GM19239 (cell line): ENCODE results near the gene DMKN.

Experiments used
- DNase-seq: peaks from one replicate; pipeline ENCODE4 v3.0.0; 2011; ENCODE audit warnings: low spot score; ENCODE audit not compliant: insufficient read length
- FAIRE-seq: peaks from 2 replicates; lab custom pipeline; 2011; peaks lifted over from hg19 to GRCh38; lab: Jason Lieb, UNC

DMKN gene

GRCh38 chr19:35551091-35551810, 37.8 kb upstream of the DMKN start:
- DNase-seq, result no peak
- no peak for FAIRE-seq

GRCh38 chr19:35549879-35550523, 36.6 kb upstream of the DMKN start:
- no peak for DNase-seq
- no peak for FAIRE-seq

GRCh38 chr19:35549174-35549788, 35.8 kb upstream of the DMKN start:
- no peak for FAIRE-seq

DNA sequence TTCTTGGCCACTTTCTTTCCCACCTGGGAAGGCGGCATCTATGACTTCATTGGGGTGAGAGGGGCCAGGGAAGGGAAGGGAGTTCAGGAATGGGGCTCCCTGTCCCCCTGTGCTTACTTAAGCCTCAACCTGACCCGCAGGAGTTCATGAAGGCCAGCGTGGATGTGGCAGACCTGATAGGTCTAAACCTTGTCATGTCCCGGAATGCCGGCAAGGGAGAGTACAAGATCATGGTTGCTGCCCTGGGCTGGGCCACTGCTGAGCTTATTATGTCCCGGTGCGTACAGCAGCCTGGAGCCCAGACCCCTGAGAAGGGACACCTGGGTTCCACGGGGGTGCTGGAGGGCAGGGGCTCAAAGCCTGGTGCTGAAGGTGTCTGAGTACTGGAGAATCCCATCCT, 33.1 kb upstream of the DMKN start:
- DNase-seq (no peak), FAIRE-seq (no peak)

More at GRCh38 chr19:35549174-35549788, 35.8 kb upstream of the DMKN start:
- DNase-seq, result peak; percentile 76

DNA sequence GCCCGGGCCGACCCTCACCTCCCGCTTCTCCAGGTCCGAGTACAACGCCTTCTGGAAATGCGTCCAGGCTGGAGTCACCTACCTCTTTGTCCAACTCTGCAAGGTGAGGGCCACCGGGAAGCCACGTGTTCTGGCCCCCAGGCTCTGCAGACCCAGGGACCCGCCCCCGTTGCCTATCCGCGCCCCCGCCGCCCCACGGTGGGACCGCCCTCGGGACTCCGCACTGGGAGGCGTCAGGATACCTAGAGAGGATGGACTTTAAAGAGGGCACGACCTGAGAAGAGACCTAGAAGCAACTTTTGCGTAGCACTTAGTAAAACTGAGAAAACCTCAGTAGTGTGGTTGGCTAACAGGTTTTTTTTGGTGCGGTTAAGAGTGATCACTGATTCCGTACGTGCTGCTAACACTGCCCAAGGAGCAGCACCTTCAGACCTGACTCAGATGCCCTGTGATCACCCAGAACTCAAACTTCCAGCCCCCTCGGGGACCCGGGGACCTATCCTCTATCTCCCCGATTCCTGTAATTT, 32.5 kb upstream of the DMKN start:
- peak; percentile 90 for FAIRE-seq
- DNase-seq, result peak; percentile 55

DNA sequence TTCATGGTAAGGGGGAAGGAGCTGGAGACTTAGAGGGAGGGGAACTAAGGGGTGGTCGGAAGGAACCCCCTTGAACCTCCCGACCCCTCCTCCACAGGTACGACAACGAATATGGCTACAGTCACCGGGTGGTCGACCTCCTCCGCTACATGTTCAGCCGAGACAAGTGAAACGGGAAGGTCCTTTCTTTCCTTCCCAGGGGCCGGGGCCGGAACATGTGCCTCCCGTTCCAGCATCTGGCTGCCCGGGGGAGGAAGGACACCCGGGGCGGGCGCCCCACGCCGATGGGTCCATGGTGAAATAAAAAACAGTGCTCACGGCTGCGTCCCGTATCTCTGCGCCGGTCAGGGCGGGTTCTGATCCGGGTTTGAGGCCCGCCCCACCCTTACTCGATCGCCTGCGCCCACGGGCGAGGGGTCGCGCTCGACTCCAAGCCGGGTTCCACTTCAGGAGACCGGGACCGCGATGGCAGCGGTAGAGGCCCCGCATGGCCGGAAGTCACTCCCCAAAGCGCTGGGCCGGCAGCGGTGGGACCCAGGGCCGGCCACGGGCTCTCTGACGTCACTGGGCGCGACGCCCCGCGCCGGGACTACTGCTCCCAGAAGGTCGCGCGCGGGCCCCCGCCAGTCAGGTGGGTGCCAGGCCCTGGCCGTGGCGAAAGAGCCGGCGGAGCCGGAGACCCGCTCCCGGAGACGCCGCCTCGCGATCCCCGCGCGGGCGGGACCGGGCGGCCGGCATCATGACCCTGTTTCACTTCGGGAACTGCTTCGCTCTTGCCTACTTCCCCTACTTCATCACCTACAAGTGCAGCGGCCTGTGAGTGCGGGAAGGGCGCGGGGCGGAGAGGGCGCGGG, 31.8 kb upstream of the DMKN start, which contains the start of gene TMEM147:
Gene TMEM147, plus strand, starts transcription at position 626 of the 854 bp plus-strand sequence. Its CDS starts 114 bp downstream, at position 740.
- peak; percentile 97 for DNase-seq
- peak; percentile 84 for FAIRE-seq

- FAIRE-seq (no peak), DNase-seq (no peak)
Measured at GRCh38 chr19:35544110-35544802, 30.8 kb upstream of the DMKN start.

DNA sequence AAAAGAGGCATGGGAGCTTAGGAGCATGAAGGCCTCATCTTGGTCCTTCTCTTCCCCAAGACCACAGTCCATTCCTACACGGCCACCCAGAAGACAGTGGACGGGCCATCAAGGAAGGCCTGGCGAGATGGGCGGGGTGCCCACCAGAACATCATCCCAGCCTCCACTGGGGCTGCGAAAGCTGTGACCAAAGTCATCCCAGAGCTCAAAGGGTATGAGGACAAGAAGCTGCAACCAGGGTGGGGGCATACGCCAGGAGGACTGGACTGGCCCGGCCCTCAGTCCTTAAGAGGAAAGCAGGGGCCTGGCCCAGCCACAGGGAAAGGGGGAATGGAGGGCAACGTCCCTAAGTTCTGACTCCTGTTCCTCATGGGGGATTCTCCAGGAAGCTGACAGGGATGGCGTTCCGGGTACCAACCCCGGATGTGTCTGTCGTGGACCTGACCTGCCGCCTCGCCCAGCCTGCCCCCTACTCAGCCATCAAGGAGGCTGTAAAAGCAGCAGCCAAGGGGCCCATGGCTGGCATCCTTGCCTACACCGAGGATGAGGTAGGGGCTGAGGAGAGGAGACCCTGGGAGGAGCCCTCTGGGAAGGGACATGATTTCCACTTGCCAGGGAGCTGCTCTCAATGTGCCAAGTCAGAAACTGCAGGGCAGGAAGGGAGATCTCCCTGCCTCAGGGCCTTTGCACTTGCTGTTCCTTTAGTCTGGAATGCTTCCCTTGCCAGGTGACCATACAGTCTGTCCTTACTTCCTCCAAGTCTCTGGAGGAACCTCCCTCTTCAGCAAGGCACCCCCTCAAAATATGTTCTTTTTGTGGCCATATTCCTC, 30.0 kb upstream of the DMKN start:
- no peak for FAIRE-seq

GRCh38 chr19:35542209-35542608, 28.8 kb upstream of the DMKN start:
- FAIRE-seq, result no peak
- DNase-seq, result no peak

More for the DNA sequence above, 30.0 kb upstream of the DMKN start:
- no peak for DNase-seq

DNA sequence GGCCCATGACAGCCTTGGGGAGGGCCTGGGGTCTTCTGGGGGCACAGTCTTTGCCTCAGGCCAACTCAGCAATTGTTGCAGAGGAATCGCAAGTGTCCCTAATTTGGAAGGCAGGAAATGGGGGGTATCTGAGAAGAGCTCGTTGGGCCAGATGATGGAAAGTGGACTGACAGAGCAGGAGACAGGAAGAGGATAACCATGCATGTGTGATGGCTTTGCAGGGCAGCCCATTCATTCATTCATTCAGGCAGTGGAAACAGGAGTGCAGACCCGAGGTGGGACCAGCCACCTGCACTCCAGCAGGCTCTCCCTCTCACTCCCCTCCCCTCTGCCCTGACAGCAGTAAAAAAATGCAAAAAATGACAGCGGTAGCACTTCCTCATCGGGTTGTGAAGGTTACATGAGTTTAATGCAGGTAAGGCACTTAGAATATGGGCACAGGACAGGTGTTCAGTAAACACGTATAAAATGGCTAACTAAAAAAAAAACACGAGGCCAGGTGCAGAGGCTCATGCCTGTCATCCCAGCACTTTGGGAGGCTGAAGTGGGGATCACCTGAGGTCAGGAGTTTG, 27.0 kb upstream of the DMKN start:
- DNase-seq, result no peak

DNA sequence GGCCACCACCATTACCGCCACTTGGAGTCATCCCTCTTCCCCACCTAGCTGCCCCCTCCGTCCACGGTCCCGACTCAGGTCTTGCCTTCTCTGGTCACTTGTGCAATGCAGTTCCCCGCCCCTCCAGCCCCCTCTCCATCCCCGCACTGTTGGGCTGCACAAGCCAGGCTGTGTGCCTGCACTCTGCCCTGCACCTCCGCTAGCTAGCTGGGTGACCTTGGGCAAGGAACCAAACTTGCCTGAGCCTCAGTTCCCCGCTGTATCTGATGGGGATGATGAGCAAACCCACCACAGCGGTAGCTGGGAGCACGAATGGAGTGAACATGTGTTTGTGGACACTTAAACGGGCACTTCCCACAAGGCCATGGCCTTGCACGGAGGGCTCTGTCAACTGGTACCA, 26.4 kb upstream of the DMKN start:
- DNase-seq (no peak), FAIRE-seq (no peak)

More for the DNA sequence above, 27.0 kb upstream of the DMKN start:
- FAIRE-seq, result no peak

DNA sequence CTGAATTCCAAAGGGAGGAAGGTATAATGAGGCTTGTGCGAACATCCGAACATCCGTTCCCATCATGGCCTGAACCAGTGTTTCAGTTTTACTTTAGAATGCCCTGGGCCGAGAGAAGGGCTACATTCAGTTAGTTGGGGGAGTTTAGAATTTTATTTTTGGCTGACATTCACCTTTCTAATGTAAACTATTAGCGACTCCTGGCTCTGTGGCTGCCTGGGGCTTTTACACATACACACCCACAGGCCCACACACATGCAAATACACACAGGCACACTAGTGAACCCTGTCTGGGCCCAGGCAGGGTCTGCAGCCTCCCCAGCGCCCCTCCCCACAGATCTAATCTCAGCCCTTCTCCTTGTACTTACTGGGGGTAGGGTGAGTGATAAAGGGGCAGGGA, 25.9 kb upstream of the DMKN start:
- FAIRE-seq, result no peak

GRCh38 chr19:35534803-35535480, 21.5 kb upstream of the DMKN start:
- DNase-seq (no peak), FAIRE-seq (no peak)

More for the DNA sequence above, 25.9 kb upstream of the DMKN start:
- no peak for DNase-seq

- DNase-seq, result peak; percentile 53
- FAIRE-seq, result peak; percentile 44
Measured at GRCh38 chr19:35533822-35534392, 20.5 kb upstream of the DMKN start.

GRCh38 chr19:35533201-35533821, 19.9 kb upstream of the DMKN start, which contains the start of gene GAPDHS:
TSS of gene GAPDHS (plus strand) at chr19:35533456. CDS start at chr19:35533528, 72 bp downstream.
- no peak for FAIRE-seq
- no peak for DNase-seq

DNA sequence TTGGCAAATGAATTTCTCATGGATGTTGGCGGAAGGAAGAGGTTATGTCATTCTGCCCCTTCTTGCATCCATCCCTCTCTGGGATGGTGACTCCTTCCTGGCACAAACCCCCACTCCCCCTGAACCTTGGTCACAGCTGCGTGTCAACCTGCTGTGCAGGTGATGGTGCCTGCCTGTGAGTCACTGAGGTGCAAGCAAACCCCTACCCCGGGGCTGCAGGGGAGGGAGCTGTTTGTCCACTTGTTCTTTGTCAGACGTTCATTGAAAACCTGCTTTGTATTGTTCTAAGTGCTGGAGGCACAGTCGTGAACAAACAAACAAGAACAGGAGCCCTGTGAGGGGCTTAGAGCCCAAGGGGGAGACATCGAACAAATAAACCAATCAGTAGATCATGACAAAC, 17.8 kb upstream of the DMKN start:
- DNase-seq, result no peak
- no peak for FAIRE-seq
